Activated CD4-positive, alpha-beta T cell treated with anti-CD3 and anti-CD28 coated beads, Interleukin-2, amount 50 U/mL, for 1 hour (primary cell): ENCODE results near the gene MYOM3.

Source experiments
- DNase-seq: peaks from one replicate; pipeline ENCODE4 v3.0.0-alpha.2; 2020

Gene MYOM3

GRCh38 chr1:24113641-24114033 is 1.7 kb upstream of the MYOM3 start:
- DNase-seq, result no peak

- no peak for DNase-seq
Measured at GRCh38 chr1:24111262-24111995, 506 bp downstream of the MYOM3 start.

- no peak for DNase-seq
Measured at GRCh38 chr1:24110642-24111261, 1.2 kb downstream of the MYOM3 start.

GRCh38 chr1:24109686-24110475 is 2.1 kb downstream of the MYOM3 start:
- DNase-seq, result no peak

GRCh38 chr1:24109166-24109483 is 2.8 kb downstream of the MYOM3 start:
- no peak for DNase-seq

DNA sequence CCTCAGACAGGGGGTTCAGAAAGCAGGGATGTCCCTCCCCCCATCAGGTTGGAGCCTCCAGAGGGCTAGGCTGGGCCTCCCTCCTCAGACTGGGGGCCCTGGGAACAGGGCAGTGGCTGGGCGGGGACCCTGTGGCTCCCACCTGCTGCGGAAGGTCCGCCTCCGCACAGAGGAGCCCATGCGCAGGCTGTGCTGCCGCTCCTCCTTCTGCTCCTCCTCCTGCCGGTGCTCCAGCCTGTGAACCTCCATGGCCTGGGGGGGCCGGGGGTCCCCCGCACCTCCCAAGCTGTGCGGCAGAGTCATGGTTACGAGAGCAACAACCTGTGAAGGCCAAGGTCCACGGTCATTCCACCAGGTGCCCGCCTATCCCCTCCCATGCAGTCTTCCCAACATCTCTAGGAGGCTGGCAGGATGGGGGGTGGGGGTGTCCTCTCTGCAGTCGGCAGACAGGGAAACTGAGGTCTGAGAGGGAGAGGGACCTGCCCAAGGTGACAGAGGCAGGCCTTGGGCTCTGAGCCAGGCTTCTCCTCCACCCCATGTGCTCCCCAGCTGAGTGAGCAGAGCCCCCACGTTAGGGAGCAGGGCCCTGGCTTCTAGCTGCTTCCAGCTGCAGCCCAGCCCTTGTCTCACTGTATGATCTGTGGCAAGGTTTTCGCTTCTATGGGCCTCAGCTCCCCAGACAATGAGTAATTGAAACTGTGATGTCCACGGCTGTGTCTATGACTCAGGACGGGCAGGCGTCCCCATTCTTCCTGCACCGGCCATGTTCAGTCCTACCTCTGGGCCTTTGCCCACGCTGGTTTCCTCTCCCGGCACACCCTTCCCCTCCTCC is 3.4 kb downstream of the MYOM3 start:
- DNase-seq, result no peak

DNA sequence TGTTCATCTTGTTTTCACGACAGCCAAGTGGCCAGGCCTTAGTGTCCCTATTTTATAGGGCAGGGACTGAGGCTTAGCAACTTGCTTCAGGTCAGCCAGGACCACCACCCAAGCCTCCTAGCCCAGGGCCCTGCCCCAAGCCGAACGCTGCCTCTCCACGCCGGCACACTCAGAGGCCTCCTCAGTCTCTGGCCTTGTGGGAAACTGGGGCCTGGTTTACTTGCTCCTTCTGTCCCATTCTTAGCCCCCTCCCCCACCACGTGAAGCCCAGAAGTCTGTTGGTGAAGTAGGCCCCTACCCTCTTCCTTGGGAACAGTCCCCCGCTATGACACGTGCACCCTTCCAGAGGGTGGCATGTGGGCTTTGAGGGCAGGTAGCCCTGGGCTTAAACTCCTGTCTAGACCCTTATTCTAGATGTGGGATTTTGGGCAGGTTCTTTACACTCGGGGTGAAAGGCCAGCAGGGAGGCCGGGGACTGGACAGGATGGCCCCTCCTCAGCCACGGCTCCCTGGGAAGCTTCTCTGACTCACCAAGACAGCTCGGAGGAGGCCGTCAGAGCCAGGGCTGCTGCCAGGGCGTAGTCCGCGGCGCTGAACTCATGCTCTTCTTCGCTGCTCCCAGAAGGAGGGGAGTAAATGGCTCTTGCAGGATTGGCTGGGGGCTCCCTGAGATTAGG is 4.3 kb downstream of the MYOM3 start:
- no peak for DNase-seq

DNA sequence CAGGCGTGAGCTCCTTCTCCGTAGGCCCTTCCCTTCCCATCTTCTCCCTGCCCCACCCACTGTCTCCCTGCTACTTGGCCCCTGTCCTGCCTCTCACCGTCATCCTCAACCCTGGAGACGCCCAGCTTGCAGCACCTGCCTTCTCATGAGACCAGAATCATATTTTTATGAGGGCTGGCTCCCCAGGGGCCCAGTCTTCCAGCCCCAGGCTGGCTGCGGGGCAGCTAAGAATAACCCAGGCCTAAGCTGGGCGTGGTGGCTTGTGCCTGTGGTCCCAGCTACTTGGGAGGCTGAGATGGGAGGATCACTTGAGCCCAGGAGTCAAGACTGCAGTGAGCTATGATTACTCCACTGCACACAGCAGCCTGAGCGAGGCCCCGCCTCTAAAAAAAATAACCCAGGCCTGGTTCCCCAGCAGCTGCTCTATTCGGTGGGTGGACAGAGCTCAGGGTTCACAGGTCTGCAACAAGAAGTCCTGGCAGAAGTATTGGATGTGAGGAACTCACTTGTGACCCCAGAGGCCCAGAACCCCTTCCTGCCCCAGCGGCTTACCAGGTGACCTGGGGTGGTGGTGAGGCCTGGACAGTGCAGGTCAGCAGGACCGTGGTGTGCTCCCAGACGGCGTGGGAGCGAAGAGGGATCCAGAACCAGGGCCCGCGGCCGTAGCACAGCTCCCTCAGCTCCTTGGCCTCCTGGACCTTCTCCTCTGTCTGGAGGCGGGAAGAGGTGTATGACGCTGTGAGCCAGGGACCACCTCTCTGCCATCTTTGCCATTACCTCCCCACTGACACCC is 6.4 kb downstream of the MYOM3 start:
- no peak for DNase-seq

- DNase-seq, result no peak
Measured at GRCh38 chr1:24104854-24105253, 7.1 kb downstream of the MYOM3 start.

GRCh38 chr1:24103879-24104278 is 8.1 kb downstream of the MYOM3 start:
- DNase-seq, result no peak

- no peak for DNase-seq
Measured at GRCh38 chr1:24103408-24103807, 8.5 kb downstream of the MYOM3 start.

- no peak for DNase-seq
Measured at GRCh38 chr1:24102961-24103360, 9.0 kb downstream of the MYOM3 start.

GRCh38 chr1:24101796-24102586 is 9.9 kb downstream of the MYOM3 start:
- DNase-seq, result no peak

GRCh38 chr1:24100945-24101737 is 10.8 kb downstream of the MYOM3 start:
- DNase-seq, result no peak

DNA sequence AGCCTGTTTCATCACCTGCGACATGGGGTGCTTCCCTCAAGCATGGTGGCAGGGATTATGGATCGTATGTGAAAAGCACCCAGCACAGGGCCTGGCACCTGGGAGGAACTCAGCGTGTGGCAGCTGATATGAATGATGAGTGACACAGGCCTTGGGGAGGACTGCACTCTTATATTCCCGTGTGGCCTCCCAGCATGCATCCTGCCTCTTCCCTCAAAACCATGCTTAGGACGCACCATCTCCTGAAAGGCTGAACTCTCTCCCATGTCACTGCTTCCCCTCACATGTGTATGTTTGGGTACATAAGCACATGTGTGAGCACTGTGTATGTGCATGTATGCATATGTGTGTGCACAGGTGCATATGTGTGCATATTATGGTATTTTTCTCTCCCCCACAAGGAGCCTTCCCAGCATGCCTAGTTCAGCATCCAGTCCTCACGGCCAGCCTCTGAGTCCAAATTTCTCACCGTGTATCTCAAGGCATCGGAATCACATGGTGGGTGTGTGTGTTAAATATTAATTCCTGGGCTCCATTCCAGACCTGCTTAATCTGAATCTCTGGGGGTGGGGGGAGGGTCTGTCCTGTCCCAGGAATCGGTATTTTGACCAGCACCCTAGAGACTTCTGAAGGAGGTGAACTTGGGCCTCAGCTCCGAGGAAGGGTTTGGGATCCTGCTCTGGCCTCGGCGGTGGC is 12.8 kb downstream of the MYOM3 start:
- no peak for DNase-seq

GRCh38 chr1:24098102-24098501 is 13.8 kb downstream of the MYOM3 start:
- DNase-seq, result no peak

GRCh38 chr1:24097663-24098062 is 14.3 kb downstream of the MYOM3 start:
- no peak for DNase-seq

DNA sequence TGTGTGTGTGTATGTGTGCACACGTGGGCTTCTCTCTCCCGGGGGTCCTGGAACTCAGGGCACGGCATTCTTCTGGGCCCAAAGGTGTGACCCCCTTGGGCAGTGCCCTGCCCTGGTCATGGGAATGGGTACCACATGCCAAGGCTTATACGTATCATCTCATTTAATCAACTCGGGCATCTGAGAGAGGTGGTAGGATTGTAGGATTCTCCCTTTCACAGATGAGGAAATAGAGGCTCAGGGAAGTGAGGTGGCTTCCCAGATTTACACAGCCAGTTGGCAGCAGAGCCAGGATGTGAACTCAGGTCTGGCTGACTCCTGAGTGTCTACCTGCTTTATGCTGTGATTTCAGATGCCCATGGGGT is 15.2 kb downstream of the MYOM3 start:
- no peak for DNase-seq

DNA sequence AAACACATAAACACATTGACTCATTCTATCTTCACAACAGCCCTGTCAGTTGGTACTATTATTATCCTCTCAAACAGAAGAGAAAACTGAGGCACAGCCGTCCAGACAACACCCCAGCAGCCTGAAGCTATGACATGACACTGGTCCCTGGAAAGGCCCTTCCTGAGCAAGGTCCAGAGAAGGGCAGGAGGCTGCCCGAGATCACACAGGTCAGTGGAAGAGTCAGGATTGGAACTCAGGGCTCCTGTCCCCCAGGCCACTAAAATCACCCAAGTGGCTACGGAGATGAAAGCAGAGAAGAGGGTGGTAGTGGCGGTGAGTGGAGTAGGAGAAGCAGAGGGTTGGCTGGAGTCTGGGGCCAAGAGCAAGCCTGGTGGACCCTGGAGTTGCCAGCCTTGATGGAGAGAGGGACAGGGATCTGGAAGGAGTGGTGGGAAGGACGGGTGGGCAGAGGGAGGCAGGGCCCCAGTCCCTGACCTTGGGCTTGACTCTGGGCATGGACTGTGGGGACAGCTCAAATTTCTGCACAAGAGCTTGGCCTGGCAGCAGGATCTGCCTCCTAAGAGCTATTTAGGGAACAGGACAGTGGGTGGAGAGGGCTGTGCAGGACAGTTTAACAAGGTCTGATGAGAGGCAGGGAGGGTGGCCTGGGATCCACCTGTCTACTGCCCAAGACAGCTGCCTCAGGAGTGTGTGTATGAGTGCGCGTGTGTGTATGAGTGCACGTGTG is 15.8 kb downstream of the MYOM3 start:
- DNase-seq, result no peak
